PC-9 (cell line): ENCODE data around the gene MECP2. TPM values are rescaled to one million over a fixed set of nuclear protein-coding genes. Genes with fewer than 3 reads are reported as not detected.

ENCODE experiments used
- BruUV-seq: library from RNA; stranded (reverse); fragments of 400-500 nt; replicated peaks from 2 replicates; lab custom pipeline; 2021; lab: Mats Ljungman, UMichigan
- CTCF ChIA-PET: fragments of 300-600 bp; sonication (Branson Sonifier 250); formaldehyde crosslinking; loops from one replicate; lab custom pipeline; 2022; ENCODE audit warnings: antibody characterized with exemption; lab: Charles Lee
- POLR2A ChIA-PET: fragments of 300-600 bp; sonication (Branson Sonifier 250); formaldehyde crosslinking; loops from one replicate; lab custom pipeline; 2022; ENCODE audit warnings: antibody characterized with exemption; ENCODE audit not compliant: unreplicated experiment; lab: Charles Lee
- DNase-seq, 2 experiments: peaks; one replicate each; pipeline versions ENCODE4 v3.0.0 to v3.0.0-alpha.2; 2015 to 2022; ENCODE audit warnings: mixed read lengths in 1 of 2
- H2AFZ ChIP-seq: fragments of 200-600 bp; sonication (generic); 2 replicates; pipeline ENCODE4 v1.8.1; 2017; ENCODE audit warnings: antibody characterized with exemption
- H3F3A ChIP-seq: fragments of 200-600 bp; sonication (generic); 2 replicates; pipeline ENCODE4 v1.8.1; 2017; ENCODE audit warnings: antibody characterized with exemption, mild to moderate bottlenecking, low read depth; ENCODE audit not compliant: insufficient read depth
- H3K27ac ChIP-seq: fragments of 200-600 bp; sonication (generic); 2 replicates; pipeline ENCODE4 v1.6.1; 2016; ENCODE audit warnings: mixed run types
- H3K27me3 ChIP-seq: fragments of 200-600 bp; sonication (generic); 2 replicates; pipeline ENCODE4 v1.6.1; 2016; ENCODE audit warnings: low read depth, mixed run types; ENCODE audit not compliant: insufficient read depth
- H3K36me3 ChIP-seq: fragments of 200-600 bp; sonication (generic); 2 replicates; pipeline ENCODE4 v1.6.1; 2016; ENCODE audit warnings: low read depth, mixed run types
- H3K4me1 ChIP-seq: fragments of 200-600 bp; sonication (generic); replicated peaks from 2 replicates; pipeline ENCODE4 v1.6.1; 2016; ENCODE audit warnings: mixed run types; ENCODE audit not compliant: insufficient read depth
- H3K4me2 ChIP-seq: fragments of 200-600 bp; sonication (generic); 2 replicates; pipeline ENCODE4 v1.6.1; 2017; ENCODE audit warnings: mixed run types
- H3K4me3 ChIP-seq: fragments of 200-600 bp; sonication (generic); 2 replicates; pipeline ENCODE4 v1.6.1; 2016; ENCODE audit warnings: mixed run types
- H3K79me2 ChIP-seq: fragments of 200-600 bp; sonication (generic); 2 replicates; pipeline ENCODE4 v1.6.1; 2017; ENCODE audit warnings: low read depth, mixed run types
- H3K9me2 ChIP-seq: fragments of 200-600 bp; sonication (generic); 2 replicates; pipeline ENCODE4 v1.8.1; 2017; ENCODE audit warnings: mild to moderate bottlenecking; ENCODE audit not compliant: insufficient read depth
- H3K9me3 ChIP-seq: fragments of 200-600 bp; sonication (generic); 2 replicates; pipeline ENCODE4 v1.8.1; 2016; ENCODE audit warnings: low read depth; ENCODE audit not compliant: insufficient read depth
- H4K20me1 ChIP-seq: fragments of 200-600 bp; sonication (generic); 2 replicates; pipeline ENCODE4 v1.8.1; 2017; ENCODE audit not compliant: insufficient read depth
- CTCF ChIP-seq: fragments of 200-600 bp; sonication (generic); conservative IDR thresholded peaks from 2 replicates; pipeline ENCODE4 v1.6.1; 2017; ENCODE audit warnings: mixed run types, antibody characterized with exemption, mild to moderate bottlenecking, moderate library complexity
- EZH2 ChIP-seq: fragments of 200-600 bp; sonication (generic); IDR thresholded peaks from 2 replicates; pipeline ENCODE4 v1.8.0; 2017; ENCODE audit warnings: antibody characterized with exemption, low read depth
- intact Hi-C: fragments of 100-400 bp; cut with micrococcal nuclease; formaldehyde crosslinking; loops from one replicate; pipeline ENCODE4 v1.10.0; 2022; ENCODE audit not compliant: unreplicated experiment
- total RNA-seq: library from RNA; stranded (reverse); gene quantifications from 2 replicates; pipeline ENCODE4 v1.2.3, GENCODE V29; 2021

MECP2 gene
- total RNA-seq, 1 experiment from 2014 or later, result 85.6 TPM

GRCh38 chrX:154046031-154046781 is 51.3 kb downstream of the MECP2 start:
- BruUV-seq, result no TSS peak
- Histone ChIP-seq H3K4me1 (no peaks in the 10 kb centered on the region), H2AFZ (no peak overlapping the region), H3K9me3 (no peaks in the 10 kb centered on the region), H3K27ac (no peak overlapping the region), H3K36me3 (no peaks in the 10 kb centered on the region), H3K27me3 (no peaks in the 10 kb centered on the region), H3K9me2 (no peaks in the 10 kb centered on the region), H3K79me2 (0 out of 2 replicates have a peak, but pooled peaks cover 29% of the 10 kb centered on the region), H3F3A (no peaks in the 10 kb centered on the region), H3K4me2 (no peak overlapping the region), H4K20me1 (peaks cover 24% of the 10 kb centered on the region), H3K4me3 (no peak overlapping the region)
- no peak for DNase-seq
- TF ChIP-seq CTCF, result no peak
- no peak for TF ChIP-seq EZH2
- CTCF ChIA-PET, result no interaction called here
- POLR2A ChIA-PET, result no interaction called here
- intact Hi-C loops, result no loop called here

GRCh38 chrX:154044091-154044490 is 53.4 kb downstream of the MECP2 start:
- Histone ChIP-seq H3K27me3 (no peaks in the 10 kb centered on the region), H3K4me2 (no peak overlapping the region), H3K4me3 (no peak overlapping the region), H3K79me2 (0 out of 2 replicates have a peak, but pooled peaks cover 17% of the 10 kb centered on the region), H4K20me1 (peaks cover 10% of the 10 kb centered on the region), H3K27ac (no peak overlapping the region), H2AFZ (no peak overlapping the region), H3K4me1 (no peaks in the 10 kb centered on the region), H3K36me3 (no peaks in the 10 kb centered on the region), H3F3A (no peaks in the 10 kb centered on the region), H3K9me2 (no peaks in the 10 kb centered on the region), H3K9me3 (no peaks in the 10 kb centered on the region)
- no TSS peak for BruUV-seq
- CTCF ChIA-PET, result no interaction called here
- intact Hi-C loops, result no loop called here
- TF ChIP-seq CTCF, result no peak
- TF ChIP-seq EZH2, result no peak
- no peak for DNase-seq
- POLR2A ChIA-PET, result interaction anchor here (0.7 kb wide), 1 partner anchor 93 kb away, joined by 3 read pairs; no protein-coding TSS in a partner anchor

- no TSS peak for BruUV-seq
- Histone ChIP-seq H3K79me2 (0 out of 2 replicates have a peak, but pooled peaks cover 11% of the 10 kb centered on the region), H3F3A (no peaks in the 10 kb centered on the region), H3K36me3 (no peaks in the 10 kb centered on the region), H3K9me2 (no peaks in the 10 kb centered on the region), H3K4me1 (no peaks in the 10 kb centered on the region), H4K20me1 (peaks cover 7% of the 10 kb centered on the region), H3K27me3 (no peaks in the 10 kb centered on the region), H3K4me3 (no peak overlapping the region), H2AFZ (no peak overlapping the region), H3K27ac (no peak overlapping the region), H3K9me3 (no peaks in the 10 kb centered on the region), H3K4me2 (no peak overlapping the region)
- POLR2A ChIA-PET, result no interaction called here
- intact Hi-C loops, result no loop called here
- CTCF ChIA-PET, result no interaction called here
- DNase-seq, result no peak
- no peak for TF ChIP-seq EZH2
- TF ChIP-seq CTCF, result no peak
Observed at GRCh38 chrX:154043003-154043763, 54.3 kb downstream of the MECP2 start.
